Lung microvascular endothelial cell (primary cell): ENCODE measurements around the gene CXCR5. TPM values are rescaled to one million over a fixed set of nuclear protein-coding genes. Genes with fewer than 3 reads are reported as not detected.

Source experiments
- DNase-seq, 2 donors: peaks; one replicate each; pipeline versions ENCODE4 v3.0.0 to v3.0.0-alpha.2; 2010; ENCODE audit warnings: low read depth in 2 of 2
- total RNA-seq: library from RNA; depleted of rRNA; stranded (reverse); fragments of >200 nt; gene quantifications from 2 replicates; pipeline ENCODE4 v1.2.1, GENCODE V29; 2014

The CXCR5 gene
- total RNA-seq, 1 donor from 2014 or later, result not detected

DNA sequence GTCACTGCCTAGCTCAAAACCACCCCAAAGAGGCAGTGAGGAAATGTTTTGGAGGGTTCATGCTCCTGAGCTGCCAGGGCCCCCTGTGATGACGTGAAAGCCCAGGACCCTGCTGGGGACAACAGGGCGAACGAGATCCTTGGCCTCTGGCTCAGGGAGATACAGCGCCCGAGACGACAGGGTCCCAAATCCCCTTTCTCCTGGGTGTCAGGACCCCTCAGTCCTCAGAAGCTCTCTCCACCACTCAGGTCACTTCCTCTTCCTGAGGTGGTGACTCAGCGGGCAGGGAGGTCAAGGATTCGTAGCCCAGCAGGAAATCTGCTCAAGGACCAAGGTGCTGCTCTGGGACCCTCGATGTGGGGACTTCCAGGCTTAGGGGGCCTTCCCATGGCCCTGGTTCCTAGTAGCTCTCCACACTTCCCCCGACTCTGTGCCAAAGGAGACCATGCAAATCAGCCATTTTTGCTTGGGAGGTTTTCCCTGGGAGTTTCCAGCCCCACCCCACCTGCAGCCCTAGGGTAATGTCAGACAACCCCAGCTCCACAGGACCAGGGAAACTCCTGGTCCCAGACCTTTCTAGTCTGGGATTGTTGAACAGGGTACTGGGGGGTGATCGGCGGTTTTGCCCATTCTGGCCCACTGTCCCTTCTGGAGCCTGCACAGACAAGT is 29.2 kb downstream of the CXCR5 start:
- DNase-seq, result peak in 1 of 2 donors; percentile 65

DNA sequence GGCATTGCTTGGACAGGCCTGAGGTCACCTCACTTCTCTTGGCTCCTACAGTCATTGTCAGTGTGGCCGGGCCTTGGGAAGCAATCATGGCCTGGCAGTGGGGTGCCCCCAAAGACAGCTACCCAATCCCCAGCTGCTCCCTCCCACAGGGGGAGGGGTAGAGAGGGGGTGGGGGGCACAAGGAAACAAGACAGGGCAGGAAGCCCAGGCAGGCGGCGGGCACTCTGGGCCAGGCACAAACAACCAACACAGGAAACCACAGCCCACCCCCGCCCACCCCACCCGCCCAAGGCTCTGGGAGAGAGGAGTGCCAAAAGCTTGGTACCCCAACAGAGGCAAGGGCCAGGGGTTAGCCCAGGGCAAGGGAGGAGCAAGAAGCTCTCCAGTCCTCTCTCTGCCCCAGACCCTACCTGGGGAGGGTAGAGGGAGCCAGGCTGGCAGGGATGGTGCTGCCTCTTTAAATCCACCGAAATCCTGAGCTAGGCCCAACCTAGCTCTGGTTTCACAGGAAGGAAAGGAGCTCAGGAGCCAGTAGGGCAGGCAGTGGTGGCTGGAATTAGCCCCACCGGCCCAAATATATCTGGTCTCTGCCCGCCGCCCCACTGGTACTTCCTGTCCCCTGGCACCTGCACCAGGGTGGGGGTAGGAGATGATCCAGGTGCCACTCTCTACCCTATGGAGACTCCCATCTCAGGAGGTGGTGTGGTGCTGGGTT is 29.9 kb downstream of the CXCR5 start:
- peak in 1 of 2 donors; percentile 41 for DNase-seq

DNA sequence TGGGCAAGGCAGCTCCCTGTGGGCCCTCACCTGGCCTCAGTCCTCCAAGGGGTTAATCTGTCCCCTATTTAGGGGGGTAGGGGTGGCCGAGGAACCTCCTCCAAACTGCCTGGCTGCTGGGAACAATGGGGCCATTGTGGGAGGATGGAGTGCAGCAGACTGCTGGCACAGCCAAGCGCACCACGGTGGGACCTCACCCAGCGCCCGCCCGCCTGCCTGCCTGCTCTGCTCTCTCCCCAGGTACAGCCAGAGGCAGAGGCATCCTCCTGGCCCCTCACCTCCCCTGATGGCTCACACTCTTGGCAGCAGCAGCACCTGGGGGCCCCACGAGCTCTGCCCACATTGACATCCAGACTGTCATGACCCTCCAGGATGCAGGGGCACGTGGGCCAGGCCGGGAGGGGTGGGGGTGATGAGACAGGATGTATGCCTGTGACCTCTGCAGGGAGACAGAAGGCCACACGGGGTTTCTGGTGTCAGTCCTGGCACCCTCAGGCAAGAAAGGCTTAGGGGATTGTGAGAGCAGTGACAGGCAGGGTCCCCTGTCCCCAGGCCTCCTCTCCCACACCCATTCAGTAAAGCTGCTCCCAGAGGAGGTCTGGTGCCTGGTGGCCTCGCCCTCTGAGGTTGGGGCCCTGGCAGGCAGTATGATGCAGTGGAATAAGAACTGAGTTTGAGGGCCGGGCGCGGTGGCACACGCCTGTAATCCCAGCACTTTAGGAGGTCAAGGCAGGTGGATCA is 30.7 kb downstream of the CXCR5 start:
- peak in 1 of 2 donors; percentile 45 for DNase-seq

DNA sequence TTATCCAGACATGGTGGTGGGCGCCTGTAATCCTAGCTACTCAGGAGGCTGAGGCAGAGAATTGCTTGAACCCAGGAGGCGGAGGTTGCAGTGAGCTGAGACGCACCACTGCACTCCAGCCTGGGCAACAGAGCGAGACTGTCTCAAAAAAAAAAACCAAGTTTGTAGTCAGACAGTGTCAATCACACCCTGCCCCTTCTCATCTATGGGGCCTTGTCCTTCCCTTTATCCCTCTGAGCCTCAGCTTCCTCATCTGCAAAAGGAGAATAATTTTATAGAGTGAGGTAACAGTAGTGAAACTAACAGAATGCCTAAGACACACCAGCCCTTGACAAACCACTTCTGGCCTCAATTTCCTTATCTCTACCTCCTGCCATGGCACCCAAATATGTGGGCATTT is 31.3 kb downstream of the CXCR5 start:
- no peak for DNase-seq

DNA sequence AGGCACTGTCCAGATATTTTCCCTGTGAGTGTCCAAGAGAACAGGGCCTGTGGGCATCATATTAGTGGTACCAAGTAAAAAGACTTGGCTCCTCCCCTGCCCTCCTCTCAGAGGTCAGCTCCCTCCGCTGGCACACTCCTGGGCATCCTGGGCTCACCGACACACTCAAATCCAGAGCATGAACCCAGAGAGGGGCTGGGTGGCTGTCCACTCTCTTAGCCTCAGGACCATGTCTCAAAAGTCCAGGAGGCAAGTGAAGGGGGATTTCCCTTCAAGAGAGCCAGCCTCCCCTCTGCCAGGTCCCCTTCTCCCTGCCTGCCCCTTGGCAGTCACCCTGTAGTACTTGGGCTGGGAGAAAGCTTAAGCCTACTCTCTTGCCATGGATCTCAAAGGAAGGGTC is 31.7 kb downstream of the CXCR5 start:
- DNase-seq, result no peak

DNA sequence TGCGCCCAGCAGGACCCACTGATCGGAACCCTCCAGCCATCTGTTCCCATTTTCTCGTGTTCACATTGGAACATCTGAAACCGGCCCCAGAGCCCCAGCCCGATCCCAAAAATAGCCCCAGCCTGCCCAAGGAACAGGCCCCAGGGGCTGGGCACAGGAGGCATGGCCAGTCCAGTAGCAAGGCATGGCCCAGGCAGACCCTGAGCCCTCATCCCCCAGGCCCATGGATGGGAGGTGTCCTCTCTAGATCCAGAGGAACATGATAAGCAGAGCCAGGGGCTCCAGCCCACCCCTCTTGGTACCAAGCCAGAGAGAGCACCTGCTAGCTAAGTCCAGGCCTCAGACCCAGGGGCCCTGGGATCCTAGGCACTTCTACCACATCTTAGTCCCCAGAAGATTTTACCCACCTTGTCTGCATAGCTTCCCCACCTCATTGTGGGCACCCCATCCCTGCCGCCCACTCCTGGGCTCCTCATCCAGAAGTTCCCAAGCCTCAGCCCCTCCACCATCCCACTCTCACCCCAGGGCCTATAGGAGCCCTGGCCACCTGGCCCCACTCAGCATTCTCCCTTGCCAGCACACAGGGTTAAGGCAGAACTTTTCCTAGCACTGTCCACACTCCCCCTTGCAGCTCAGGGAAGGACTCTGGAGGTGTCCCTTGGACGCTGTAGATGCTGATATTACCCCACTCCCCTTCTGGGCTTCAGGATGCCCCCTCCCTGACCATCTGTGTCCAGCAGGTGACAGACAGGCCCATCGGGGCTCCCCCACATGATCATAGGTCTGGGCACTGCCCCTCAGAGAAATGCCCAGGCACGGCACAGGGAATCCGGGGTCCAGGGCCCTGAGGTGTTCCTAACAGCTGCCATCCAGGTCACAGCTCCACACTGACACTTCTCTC is 32.5 kb downstream of the CXCR5 start:
- no peak for DNase-seq

DNA sequence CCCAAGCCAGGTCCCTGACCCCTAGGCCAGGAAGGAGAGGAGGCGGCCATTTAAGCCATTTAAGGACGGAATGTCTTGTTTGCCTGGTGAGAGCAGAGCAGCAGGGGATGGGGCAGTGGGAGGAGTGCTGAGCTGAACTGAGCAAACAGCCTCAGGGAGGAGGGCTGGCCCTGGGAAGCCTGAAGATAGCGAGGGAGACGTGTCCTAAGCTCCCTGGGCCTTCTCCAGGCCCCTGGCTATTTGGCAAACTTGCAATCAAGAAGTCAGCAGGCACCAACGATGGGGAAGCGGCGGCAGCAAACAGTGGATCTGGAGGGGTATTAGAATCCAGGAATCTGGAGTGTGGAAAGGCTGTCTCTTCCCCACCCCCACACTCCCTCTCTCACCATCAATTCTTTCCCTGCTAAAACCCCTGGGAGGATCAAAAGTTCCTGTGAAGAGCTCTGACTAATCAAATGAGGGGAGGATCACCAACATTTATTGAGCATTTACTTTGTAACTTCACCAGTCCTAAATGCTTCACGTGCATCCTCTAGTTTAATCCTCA is 33.2 kb downstream of the CXCR5 start:
- no peak for DNase-seq

DNA sequence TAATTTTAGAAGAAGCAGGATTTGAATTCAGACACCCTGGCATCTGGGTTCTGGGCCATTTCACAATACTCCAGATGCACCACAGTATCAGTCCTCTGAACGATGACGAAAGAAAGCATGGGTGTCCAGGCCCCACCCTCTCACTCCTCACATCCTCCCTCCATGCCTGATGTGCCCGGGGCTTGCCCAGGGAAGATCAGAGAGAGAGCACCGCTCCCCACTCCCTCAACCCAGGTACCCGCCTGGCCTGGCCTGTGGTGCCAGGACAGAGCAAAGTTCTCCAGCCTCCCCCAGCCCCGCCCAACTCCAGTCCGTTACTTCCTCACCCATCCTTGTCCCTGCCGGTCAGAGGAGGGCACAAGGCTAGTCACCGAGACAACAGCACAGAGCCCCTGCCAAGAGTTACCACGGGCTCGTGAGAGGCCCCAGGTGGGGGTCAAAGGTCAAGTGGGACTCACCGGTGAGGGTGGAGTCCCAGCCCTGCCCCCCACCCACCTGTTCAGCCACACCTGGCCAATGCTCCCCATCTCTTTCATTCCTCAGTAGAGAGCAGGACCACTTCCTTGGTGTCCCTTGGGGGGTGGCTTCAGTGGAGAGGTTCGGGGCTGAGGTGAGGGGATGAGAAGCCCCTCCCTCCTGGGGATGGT is 33.9 kb downstream of the CXCR5 start:
- peak; percentile 46 to 66 for DNase-seq

DNA sequence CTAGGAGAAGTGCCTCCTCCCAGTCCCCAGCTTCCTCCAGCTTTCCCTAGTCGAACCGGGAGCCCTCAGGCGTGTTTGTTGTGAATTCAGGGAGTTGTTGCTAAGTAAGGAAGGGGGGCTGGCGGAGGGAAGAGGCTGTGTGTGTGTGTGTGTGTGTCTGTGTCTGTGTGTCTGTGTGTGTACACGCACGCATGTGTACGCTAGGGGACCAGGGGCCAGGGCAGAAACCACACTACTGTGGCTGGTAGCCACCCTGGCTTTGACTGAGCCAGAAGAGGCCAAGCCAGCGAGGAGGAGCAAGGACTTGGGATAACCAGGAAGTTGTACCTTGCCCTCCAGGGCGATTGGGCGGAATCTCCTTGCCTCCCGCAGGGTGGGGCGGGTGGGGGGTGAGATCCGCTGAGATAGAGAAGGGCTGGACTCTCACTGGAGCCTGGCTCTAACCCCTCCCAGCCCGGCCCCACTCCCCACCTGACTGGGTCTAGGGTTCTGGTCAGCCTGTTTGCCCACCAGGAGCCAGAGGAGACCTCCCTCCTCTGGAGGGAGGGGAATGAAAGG is 34.5 kb downstream of the CXCR5 start:
- DNase-seq, result peak; percentile 89 to 94

DNA sequence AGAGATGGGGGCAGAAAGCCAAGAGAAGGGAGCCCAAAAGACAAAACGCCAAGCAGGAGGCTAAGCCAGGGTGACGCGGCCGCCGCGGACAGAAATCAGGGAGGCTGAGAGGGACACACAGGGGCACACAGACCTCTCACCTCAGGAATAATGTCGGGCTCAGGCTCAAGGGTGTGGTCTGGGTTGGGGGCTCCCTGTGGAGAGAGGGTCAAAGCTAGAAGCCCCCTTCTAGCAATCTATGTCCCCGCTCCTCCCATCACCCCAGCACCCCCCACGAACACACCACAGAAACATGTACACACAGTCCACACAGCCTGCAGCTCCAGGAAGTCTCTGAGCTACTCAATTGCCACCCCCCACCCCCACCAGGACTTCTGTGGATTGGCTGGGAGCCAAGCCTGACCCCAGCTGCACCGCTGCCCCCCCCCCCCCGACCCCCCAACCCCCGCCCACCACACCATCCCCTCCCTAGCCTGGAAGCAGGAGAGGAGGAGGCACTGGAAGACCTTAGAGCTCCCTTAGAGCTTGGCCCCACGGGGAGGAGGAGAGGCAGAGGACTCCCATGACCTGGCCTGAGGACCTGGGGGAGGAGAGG is 35.1 kb downstream of the CXCR5 start:
- DNase-seq, result peak in 1 of 2 donors; percentile 49

DNA sequence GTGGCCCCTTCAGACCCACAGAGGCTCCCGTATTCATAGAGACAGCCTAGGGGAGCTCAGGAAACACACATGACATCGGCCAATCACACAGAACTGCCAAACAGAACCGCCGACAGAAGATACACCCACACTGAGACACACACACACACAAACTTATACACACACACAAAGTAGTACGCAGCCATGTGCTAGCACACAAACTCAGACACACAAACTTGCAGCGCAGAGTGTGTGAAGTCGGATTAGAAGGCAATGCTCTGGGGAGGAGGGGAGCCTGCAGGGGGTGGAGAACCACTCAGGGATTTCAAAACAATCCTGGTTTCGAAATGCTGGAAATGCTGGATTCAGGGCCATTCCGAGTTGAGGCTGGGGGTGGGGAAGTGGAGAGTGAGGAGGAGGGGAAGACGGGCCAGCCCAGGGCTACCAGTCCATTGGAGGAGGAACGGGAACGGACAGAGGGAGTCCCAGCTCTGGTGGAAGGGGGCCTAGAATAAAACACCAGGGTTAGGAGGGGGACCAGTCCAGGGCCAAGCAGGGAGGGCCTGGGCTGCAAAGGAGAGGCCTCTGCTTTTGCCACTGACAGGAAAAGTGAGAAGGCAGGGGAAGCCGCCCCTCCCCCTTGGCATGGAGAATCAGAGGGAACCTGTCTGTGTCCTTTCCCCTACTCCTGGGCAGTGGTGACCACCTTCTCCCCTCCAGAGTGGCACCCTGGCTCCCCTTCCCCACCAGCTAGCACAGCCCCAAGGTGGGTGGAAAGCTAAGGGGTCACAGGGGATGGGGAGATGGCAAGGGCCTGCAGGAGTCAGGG is 37.6 kb downstream of the CXCR5 start:
- peak; percentile 55 to 59 for DNase-seq

DNA sequence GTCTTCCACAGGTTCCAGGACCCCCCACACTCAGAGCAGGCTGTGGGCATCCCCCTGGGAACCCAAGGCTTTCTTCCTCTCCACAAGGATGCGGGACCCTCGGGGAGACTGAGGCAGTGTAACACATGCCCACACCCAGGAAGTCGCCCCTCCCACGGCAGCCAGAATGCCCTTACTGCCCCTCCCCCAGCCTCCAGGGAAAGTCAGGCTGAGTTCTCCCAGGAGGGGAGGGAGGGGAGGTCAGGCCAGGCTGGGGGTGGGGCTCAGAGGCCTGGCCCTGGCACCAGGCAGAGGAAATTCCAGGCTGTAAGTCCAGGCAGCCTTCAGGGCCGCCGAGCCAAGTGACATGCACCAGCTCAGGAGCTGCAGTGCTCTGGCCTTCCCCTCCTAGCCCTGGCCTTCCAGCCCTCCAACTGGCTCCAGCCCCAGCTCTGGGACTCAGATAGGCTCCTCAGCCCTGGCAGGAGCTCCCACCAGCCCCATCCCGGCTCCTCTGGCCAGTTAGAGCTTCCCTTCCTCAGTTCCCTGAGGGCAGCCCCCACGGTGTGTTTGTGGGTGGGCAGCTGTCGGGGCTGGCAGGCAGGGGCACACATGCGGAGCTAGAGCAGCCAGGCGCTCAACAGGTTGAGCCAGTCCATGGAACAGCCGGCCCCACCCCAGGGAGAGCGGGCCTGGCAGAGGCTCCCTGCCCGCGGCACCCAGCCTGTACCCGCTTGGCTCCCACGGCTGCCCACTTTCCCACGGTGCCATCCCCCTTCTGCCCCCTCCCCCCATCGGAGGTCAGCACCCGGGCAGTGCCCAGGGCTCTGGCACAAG is 38.4 kb downstream of the CXCR5 start:
- peak; percentile 39 to 46 for DNase-seq

DNA sequence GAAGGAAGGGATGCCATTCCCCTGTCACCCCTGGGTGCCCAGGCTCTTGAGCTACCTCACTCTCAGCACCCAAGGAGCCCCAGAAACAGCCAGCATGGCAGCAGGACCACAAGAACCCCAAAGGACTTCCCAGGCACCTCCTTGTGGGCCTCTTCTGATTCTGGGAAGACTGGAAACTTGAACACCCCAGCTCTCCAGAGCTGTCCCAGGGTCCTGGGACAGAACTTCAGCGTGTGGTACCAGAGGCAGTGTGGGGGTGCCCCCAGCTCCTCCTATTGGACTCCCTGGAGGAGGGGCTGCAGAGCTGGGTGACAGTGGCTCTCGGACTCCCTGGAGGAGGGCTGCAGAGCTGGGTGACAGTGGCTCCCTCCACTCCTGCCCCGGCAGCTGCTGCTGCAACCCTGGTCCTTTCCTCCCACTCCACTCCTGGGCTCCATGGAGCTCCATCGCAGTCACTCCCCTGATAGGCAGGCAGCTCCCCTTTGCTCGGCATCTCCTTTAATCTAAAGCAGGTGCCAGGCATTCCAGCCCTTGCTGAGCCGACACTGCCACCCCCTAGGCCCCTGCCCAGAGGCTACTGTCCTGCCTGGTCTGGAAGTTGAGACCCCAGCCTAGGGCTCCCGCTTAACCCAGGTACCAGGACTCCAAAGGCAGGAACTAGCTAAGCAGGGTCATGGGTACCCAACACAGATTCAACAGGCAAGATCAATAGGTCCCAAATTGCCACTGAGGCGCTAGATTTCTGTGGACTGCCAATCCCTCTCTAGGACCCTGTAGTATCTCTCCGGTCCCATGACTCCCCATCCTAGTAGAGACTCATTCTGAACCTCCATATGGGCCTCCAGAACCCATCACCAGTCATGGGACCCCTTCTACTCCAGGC is 39.3 kb downstream of the CXCR5 start:
- DNase-seq, result no peak

DNA sequence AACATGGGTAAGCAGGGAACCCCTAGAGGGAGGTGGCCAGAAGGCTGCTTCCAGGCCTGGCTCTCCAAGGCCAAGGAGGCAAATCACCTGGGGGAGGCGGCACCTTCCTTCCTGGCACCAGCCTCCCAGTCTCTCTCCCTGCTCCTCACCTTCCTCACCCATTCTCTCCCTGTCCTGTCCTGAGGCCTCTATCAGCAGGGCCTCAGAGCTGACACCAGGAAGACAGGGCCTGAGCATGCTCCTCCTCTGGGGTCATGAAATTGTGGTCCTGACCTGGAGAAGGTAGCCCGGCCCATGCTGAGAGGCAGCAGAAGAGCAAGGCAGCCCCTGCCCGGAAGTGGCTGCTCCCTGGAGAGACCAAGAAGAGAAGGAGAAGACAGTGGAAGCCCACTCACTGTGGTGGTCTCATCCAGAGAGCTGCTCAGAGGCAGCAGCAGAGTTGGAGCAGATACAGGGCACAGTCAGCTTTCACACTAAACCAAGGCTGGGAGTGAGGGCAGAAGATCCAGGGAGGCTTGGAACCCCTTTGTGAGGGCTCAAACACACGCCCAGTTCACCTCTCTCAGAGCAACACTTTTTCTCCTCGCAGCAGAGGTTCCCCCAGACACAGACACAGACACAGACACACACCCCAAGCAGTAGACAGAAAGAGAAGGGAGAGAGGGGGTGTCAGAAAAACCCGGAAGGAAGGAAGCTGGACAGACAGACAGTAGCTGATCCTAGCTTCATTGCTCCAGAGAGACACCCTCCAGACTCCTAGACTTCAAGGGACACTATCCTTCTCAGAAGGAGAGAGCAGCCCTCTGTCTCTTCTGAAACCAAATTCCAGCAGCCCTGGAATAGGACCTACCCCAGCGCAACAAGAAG is 40.3 kb downstream of the CXCR5 start:
- no peak for DNase-seq

DNA sequence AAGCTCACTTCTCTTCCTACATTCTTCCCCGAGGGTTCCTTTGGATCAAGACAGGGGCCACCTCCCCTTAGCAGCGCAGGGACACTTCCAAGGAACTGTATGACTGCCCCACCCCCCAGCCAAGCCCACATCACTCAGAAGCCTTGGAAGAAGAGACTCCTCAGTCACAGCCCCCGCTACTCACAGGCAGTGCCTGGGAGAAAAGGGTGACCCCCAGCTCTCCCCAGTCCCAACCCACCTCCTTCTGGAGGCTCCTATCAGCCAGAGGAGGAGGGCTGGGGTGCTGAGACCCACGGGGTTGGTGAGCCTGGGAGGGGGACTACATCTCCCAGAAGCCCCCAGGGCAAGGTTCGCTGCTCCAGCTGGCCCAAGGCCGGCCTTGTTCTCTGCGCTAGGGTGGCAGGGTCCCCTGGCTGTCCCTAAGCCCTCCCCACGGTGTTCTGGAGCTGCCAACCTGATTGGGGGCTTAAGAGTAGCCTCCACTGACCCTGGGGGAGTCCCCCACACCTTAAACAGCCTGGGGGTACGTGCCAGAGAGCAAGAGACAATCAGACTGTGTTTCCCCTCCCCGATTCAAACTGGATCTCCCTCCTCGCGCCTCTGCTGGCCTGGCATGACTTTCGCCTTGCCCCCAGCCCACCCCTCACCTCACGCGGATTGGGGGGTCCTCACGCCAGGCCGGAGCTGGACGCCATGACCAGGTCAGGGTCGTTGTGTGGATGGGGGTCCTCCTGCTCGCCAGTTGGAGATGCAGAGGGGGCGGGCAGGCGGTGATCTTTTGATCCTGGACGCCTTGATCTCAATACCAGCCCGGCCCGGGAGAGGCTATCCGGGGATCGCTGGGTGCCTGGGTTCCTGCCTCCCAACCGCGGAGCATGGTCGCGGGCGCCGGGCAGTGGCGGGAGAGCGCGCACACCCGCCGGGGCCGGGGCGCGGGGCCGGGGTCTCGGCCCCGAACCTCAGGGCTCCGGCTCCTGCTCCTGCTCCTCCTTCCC is 41.2 kb downstream of the CXCR5 start:
- peak; percentile 51 to 64 for DNase-seq
